OCI-LY1 (cell line): ENCODE measurements around the gene SAMD13.

Source experiments
- H2AFZ ChIP-seq: fragments of 200-600 bp; sonication (generic), shearing (Covaris generic); 2 replicates; pipeline ENCODE4 v1.6.0; 2014; ENCODE audit warnings: antibody characterized with exemption, mild to moderate bottlenecking, low read length
- H3F3A ChIP-seq: fragments of 200-600 bp; sonication (generic), shearing (Covaris generic); 2 replicates; pipeline ENCODE4 v1.6.0; 2014; ENCODE audit warnings: mild to moderate bottlenecking, antibody characterized with exemption, low read length, moderate library complexity; ENCODE audit not compliant: insufficient read depth
- H3K27ac ChIP-seq: fragments of 200-600 bp; sonication (generic); 2 replicates; pipeline ENCODE4 v1.5.1; 2014; ENCODE audit warnings: low read length, mixed run types, mild to moderate bottlenecking, low read depth; ENCODE audit not compliant: poor library complexity, severe bottlenecking
- H3K27me3 ChIP-seq: fragments of 200-600 bp; sonication (generic); 2 replicates; pipeline ENCODE4 v1.6.0; 2014; ENCODE audit warnings: antibody characterized with exemption, mild to moderate bottlenecking, low read length, moderate library complexity; ENCODE audit not compliant: insufficient read depth
- H3K36me3 ChIP-seq: fragments of 200-600 bp; sonication (generic); 2 replicates; pipeline ENCODE4 v1.6.1; 2014; ENCODE audit warnings: mild to moderate bottlenecking, antibody characterized with exemption, low read length, moderate library complexity, mixed read lengths; ENCODE audit not compliant: insufficient read depth
- H3K4me1 ChIP-seq: fragments of 200-600 bp; sonication (generic); 2 replicates; pipeline ENCODE4 v1.5.1; 2014; ENCODE audit warnings: mild to moderate bottlenecking, low read length, moderate library complexity; ENCODE audit not compliant: insufficient read depth, severe bottlenecking
- H3K4me2 ChIP-seq: fragments of 200-600 bp; sonication (generic), shearing (Covaris generic); 2 replicates; pipeline ENCODE4 v1.6.1; 2014; ENCODE audit warnings: low read length
- H3K4me3 ChIP-seq: fragments of 200-600 bp; sonication (generic); 2 replicates; pipeline ENCODE4 v1.5.1; 2014; ENCODE audit warnings: low read length, low read depth, mild to moderate bottlenecking, mixed read lengths; ENCODE audit not compliant: poor library complexity, severe bottlenecking
- H3K79me2 ChIP-seq: fragments of 200-600 bp; shearing (Covaris generic); 2 replicates; pipeline ENCODE4 v1.6.1; 2016; ENCODE audit warnings: mixed run types, low read length, mixed read lengths; ENCODE audit not compliant: insufficient read depth
- H3K9ac ChIP-seq: fragments of 200-600 bp; sonication (generic), shearing (Covaris generic); 2 replicates; pipeline ENCODE4 v1.6.1; 2014; ENCODE audit warnings: mild to moderate bottlenecking, low read length, mixed read lengths
- H3K9me2 ChIP-seq: fragments of 200-600 bp; sonication (generic), shearing (Covaris generic); 2 replicates; pipeline ENCODE4 v1.6.1; 2014; ENCODE audit warnings: low read depth, mild to moderate bottlenecking, low read length, mixed read lengths
- H3K9me3 ChIP-seq: fragments of 200-600 bp; shearing (Covaris generic); 2 replicates; pipeline ENCODE4 v1.6.1; 2014; ENCODE audit warnings: low read length, mixed read lengths
- H4K20me1 ChIP-seq: fragments of 200-600 bp; sonication (generic), shearing (Covaris generic); 2 replicates; pipeline ENCODE4 v1.6.0; 2016; ENCODE audit warnings: mild to moderate bottlenecking, low read length; ENCODE audit not compliant: insufficient read depth
- CTCF ChIP-seq: fragments of 200-600 bp; sonication (generic), shearing (Covaris generic); IDR thresholded peaks from 2 replicates; pipeline ENCODE4 v1.5.1; 2017; ENCODE audit warnings: mild to moderate bottlenecking, antibody characterized with exemption, low read length, moderate library complexity, mixed read lengths
- EZH2 ChIP-seq: fragments of 200-600 bp; sonication (generic), shearing (Covaris generic); IDR thresholded peaks from 2 replicates; pipeline ENCODE4 v1.8.0; 2017; ENCODE audit warnings: borderline replicate concordance, mixed run types, mild to moderate bottlenecking, antibody characterized with exemption, low read length, moderate library complexity, mixed read lengths

The SAMD13 gene

GRCh38 chr1:84307398-84307797 lies 5.9 kb downstream of the SAMD13 start:
- no peak for TF ChIP-seq EZH2
- TF ChIP-seq CTCF: no peak
- Histone ChIP-seq H3K9ac (no peak overlapping the region), H3F3A (no peaks in the 10 kb centered on the region), H3K36me3 (peaks cover 11% of the 10 kb centered on the region; the same call in 1 of the 2 replicates), H3K4me3 (no peak overlapping the region), H3K79me2 (peaks cover 9% of the 10 kb centered on the region), H3K9me3 (0 out of 2 replicates have a peak, but pooled peaks cover 6% of the 10 kb centered on the region), H3K9me2 (no peaks in the 10 kb centered on the region), H3K4me1 (peaks cover 32% of the 10 kb centered on the region), H3K27me3 (no peaks in the 10 kb centered on the region), H3K27ac (no peak overlapping the region), H2AFZ (no peak overlapping the region), H3K4me2 (no peak overlapping the region), H4K20me1 (no peaks in the 10 kb centered on the region)

GRCh38 chr1:84311296-84311695 lies 9.8 kb downstream of the SAMD13 start:
- Histone ChIP-seq H3K36me3 (peaks cover 11% of the 10 kb centered on the region; the same call in 1 of the 2 replicates), H3K9ac (no peak overlapping the region), H3K9me3 (peaks cover 9% of the 10 kb centered on the region; the same call in 1 of the 2 replicates), H4K20me1 (no peaks in the 10 kb centered on the region), H3K4me3 (no peak overlapping the region), H3K4me2 (no peak overlapping the region), H2AFZ (no peak overlapping the region), H3K4me1 (peaks cover 7% of the 10 kb centered on the region), H3K27ac (no peak overlapping the region), H3K9me2 (no peaks in the 10 kb centered on the region), H3K79me2 (no peaks in the 10 kb centered on the region), H3K27me3 (no peaks in the 10 kb centered on the region), H3F3A (no peaks in the 10 kb centered on the region)
- TF ChIP-seq CTCF (no peak), EZH2 (no peak)

GRCh38 chr1:84319662-84320061 lies 18.2 kb downstream of the SAMD13 start:
- Histone ChIP-seq H3K4me1 (no peaks in the 10 kb centered on the region), H3K27me3 (no peaks in the 10 kb centered on the region), H3K36me3 (no peaks in the 10 kb centered on the region), H3K4me2 (no peak overlapping the region), H2AFZ (no peak overlapping the region), H3K79me2 (no peaks in the 10 kb centered on the region), H3K9me3 (peaks cover 4% of the 10 kb centered on the region; the same call in 1 of the 2 replicates), H3K4me3 (no peak overlapping the region), H3K9me2 (no peaks in the 10 kb centered on the region), H4K20me1 (no peaks in the 10 kb centered on the region), H3F3A (no peaks in the 10 kb centered on the region), H3K9ac (no peak overlapping the region), H3K27ac (no peak overlapping the region)
- no peak for TF ChIP-seq CTCF
- no peak for TF ChIP-seq EZH2
